Pancreas (tissue), 10 donors: Measurements from ENCODE around the gene CALN1. TPM values are rescaled to one million over a fixed set of nuclear protein-coding genes. Genes with fewer than 3 reads are reported as not detected.
"Not testable (repeated sequence)": the region's sequence is repeated elsewhere in the genome, so short reads cannot be mapped to it uniquely, and the experiment has no call there.

Experiments used
- ATAC-seq, 4 donors: fragments of 200-7000 bp; cut with Tn5 transposase; one replicate each; pipeline versions ENCODE4 v1.8.0 to v1.9.1; 2020; ENCODE audit warnings: mild to moderate bottlenecking in 4 of 4, moderate library complexity in 4 of 4
- DNase-seq, 6 donors: peaks; one replicate each; pipeline ENCODE4 v3.0.0-alpha.2; 2020
- FAIRE-seq: peaks from 2 replicates; lab custom pipeline; 2012; peaks lifted over from hg19 to GRCh38; lab: Jason Lieb, UNC
- H3K27ac ChIP-seq, 4 donors: fragments of 200-600 bp; sonication (generic); 1 replicate in 3 of 4; 2 replicates in 1 of 4; pipeline versions ENCODE4 v1.5.0 to v1.8.0; 2020
- H3K27me3 ChIP-seq, 4 donors: fragments of 200-600 bp; one replicate each; pipeline ENCODE4 v1.8.0; 2021
- H3K36me3 ChIP-seq, 3 donors: fragments of 200-600 bp; sonication (generic) in 1 of 3; one replicate each; pipeline versions ENCODE4 v1.5.0 to v1.8.0; 2020 to 2021
- H3K4me1 ChIP-seq, 3 donors: fragments of 200-600 bp; one replicate each; pipeline ENCODE4 v1.8.0; 2021
- H3K4me3 ChIP-seq, 4 donors: fragments of 200-600 bp; sonication (generic) in 2 of 4; one replicate each; pipeline versions ENCODE4 v1.5.0 to v1.8.0; 2020 to 2021
- H3K9me3 ChIP-seq, 4 donors: fragments of 200-600 bp; one replicate each; pipeline ENCODE4 v1.8.0; 2021
- WGBS, 2 donors: extraction: QIAGEN DNeasy Blood & Tissue Kit; methylation state at CpG; one replicate each; pipeline ENCODE4 v1.1.7; 2013; 5-methylcytosine and 5-hydroxymethylcytosine counted together
- intact Hi-C, 3 donors: fragments of 100-400 bp; cut with DNase I; formaldehyde crosslinking; loops; one replicate each; pipeline versions ENCODE4 v1.11.1 to v1.14.2; 2022
- polyA plus RNA-seq, 2 donors: library from polyadenylated mRNA; stranded (reverse); fragments of 200-250 nt; gene quantifications; one replicate each; pipeline ENCODE4 v1.2.3, GENCODE V29; 2013
- total RNA-seq, 6 donors: library from RNA; stranded (reverse); fragmentation: NEBNext Ultra II Directional in 4 of 6; extraction: Animal tissue kit (Norgen Biotek cat#: 25700) in 4 of 6; gene quantifications; one replicate each; pipeline versions ENCODE4 v1.2.1 to v1.2.4, GENCODE V29; 2021 to 2023
- TF ChIP-seq, protein P1 (sequence below), 4 donors: fragments of 200-600 bp; sonication (generic) in 3 of 4; IDR thresholded peaks; one replicate each; pipeline versions ENCODE4 v1.5.0 to v1.8.0; 2021; ENCODE audit warnings: antibody characterized with exemption in 4 of 4
- donor health status: healthy with polysubstance abuse.
- donor health status: DM: no; HTN: no; CAD: no; lungs with moderate emphysema.
- donor health status: DM: no; HTN: no; CAD: no.
- donor health status: control.
- donor health status: control.
- donor health status: Bipolar disorder and iron deficiency.
- donor health status: DM: yes; HTN: yes; CAD: no.
- donor health status: DM: no; HTN: no; CAD: no.
- donor health status: DM: no; HTN: no; CAD: no.
- donor health status: DM: yes; HTN: yes; CAD: no.

The CALN1 gene
- total and polyA plus RNA-seq, 8 donors, result 0.39 to 18.4 (median 1.5) TPM

DNA sequence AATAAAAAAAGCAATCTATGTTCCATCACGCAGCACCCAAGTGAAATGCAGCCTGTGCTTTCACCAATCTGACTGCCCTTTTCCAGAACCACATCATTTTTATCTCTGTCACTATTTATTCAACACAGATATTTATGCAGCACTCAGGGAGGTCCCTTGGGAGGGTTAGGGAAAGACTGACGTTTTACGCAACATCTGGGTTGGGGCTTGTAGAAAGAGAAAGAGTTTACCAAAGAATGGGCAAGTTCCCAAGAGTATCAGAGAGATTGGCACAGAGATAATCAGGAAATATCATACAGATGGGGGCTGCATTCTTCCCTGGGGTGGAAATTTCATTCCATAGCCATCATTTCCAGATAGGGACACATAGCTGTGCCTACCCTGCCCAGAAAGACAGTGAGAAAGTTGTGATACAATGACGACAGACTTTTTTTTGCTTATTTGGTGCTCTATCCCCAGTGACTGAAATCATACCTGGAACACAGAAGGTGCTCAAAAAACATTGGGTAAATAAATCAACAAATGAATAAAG lies 474.2 kb downstream of the CALN1 start:
- FAIRE-seq (no peak), ATAC-seq (no peak), DNase-seq (no peak)
- Histone ChIP-seq H3K4me3 (no peak overlapping the region), H3K9me3 (no peaks in the 10 kb centered on the region), H3K36me3 (no peaks in the 10 kb centered on the region), H3K27ac (no peak overlapping the region), H3K27me3 (no peaks in the 10 kb centered on the region), H3K4me1 (no peaks in the 10 kb centered on the region)
- TF ChIP-seq, protein P1, sequence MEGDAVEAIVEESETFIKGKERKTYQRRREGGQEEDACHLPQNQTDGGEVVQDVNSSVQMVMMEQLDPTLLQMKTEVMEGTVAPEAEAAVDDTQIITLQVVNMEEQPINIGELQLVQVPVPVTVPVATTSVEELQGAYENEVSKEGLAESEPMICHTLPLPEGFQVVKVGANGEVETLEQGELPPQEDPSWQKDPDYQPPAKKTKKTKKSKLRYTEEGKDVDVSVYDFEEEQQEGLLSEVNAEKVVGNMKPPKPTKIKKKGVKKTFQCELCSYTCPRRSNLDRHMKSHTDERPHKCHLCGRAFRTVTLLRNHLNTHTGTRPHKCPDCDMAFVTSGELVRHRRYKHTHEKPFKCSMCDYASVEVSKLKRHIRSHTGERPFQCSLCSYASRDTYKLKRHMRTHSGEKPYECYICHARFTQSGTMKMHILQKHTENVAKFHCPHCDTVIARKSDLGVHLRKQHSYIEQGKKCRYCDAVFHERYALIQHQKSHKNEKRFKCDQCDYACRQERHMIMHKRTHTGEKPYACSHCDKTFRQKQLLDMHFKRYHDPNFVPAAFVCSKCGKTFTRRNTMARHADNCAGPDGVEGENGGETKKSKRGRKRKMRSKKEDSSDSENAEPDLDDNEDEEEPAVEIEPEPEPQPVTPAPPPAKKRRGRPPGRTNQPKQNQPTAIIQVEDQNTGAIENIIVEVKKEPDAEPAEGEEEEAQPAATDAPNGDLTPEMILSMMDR (IDR thresholded peaks at IDR 0.05), result no peak
- 58 to 63% methylated on average over 4 of the region's 4 CpGs for WGBS, 2 donors
- intact Hi-C loops, result no loop called here

DNA sequence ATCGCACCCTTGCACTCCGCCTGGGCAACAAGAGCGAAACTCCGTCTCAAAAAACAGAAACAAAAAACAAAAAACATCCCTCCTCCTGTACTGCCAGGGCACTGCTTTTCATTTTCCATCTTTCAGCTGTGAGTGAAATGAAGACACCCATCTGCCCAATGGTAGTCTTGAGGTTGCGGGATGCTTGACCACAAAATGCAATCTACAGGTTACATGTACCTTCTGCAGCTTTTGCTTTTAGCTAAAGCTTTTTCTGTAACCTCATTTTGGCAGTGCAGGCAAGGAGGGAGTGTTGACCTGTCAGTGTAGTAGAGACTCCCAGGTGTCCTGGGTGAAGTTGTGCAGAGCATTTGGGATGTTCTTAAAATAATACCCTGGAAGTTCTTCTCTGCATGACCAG lies 476.5 kb downstream of the CALN1 start:
- DNase-seq (no peak), FAIRE-seq (no peak), ATAC-seq (no peak)
- Histone ChIP-seq H3K9me3 (no peaks in the 10 kb centered on the region), H3K27ac (no peak overlapping the region), H3K36me3 (no peaks in the 10 kb centered on the region), H3K4me3 (no peak overlapping the region), H3K4me1 (no peaks in the 10 kb centered on the region), H3K27me3 (no peaks in the 10 kb centered on the region)
- TF ChIP-seq, protein P1 (IDR thresholded peaks at IDR 0.05), result no peak
- intact Hi-C loops, result no loop called here
- 92 to 96% methylated on average over 5 of the region's 5 CpGs for WGBS, 2 donors

DNA sequence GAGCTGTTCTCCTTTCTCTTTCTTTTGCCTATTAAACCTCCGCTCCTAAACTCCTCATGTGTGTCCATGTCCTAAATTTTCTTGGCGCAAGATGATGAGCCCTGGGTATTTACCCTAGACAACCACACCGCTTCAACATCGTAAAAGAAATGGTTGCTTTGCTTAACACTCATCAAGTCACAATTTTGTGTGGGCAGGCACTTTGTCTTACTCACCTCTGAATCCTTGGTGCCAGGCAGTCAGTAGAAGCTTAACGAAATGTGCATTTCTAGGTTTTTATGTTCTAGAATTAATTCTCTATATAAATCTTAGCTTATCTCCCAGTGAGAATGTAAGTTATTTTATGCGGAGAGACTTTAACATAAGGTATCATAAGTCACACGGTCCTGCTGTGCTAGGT lies 478.7 kb downstream of the CALN1 start:
- no peaks in the 10 kb centered on the region for H3K4me1 ChIP-seq
- intact Hi-C loops, result no loop called here
- H3K4me3 ChIP-seq, result no peak overlapping the region
- no peaks in the 10 kb centered on the region for H3K36me3 ChIP-seq
- H3K9me3 ChIP-seq, result no peaks in the 10 kb centered on the region
- FAIRE-seq (no peak), DNase-seq (no peak), ATAC-seq (no peak)
- H3K27me3 ChIP-seq, result no peaks in the 10 kb centered on the region
- no peak overlapping the region for H3K27ac ChIP-seq
- TF ChIP-seq, protein P1 (IDR thresholded peaks at IDR 0.05), result no peak
- 77% methylated on average over 7 of the region's 7 CpGs for WGBS, 2 donors

DNA sequence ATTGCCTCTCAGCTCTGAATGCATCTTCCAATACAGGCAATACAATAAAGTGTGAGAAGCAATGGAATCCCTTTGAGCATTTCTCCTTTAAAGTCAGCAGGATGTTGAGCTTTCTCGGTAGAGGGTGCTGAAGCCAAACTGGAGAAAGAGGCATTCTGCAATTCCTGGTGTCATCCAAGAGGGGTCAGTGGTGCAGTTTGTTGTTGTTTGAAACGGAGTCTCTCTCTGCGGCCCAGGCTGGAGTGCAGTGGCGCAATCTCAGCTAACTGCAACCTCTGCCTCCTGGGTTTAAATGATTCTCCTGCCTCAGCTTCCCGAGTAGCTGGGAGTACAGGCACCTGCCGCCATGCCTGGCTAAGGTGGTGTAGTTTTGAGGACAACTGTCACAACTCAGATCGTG lies 486.5 kb downstream of the CALN1 start:
- TF ChIP-seq, protein P1 (IDR thresholded peaks at IDR 0.05), result no peak
- ATAC-seq, result no peak
- Histone ChIP-seq H3K27me3 (no peaks in the 10 kb centered on the region), H3K27ac (no peak overlapping the region), H3K4me3 (no peak overlapping the region), H3K36me3 (no peaks in the 10 kb centered on the region), H3K9me3 (no peaks in the 10 kb centered on the region), H3K4me1 (no peaks in the 10 kb centered on the region)
- no peak for DNase-seq
- intact Hi-C loops, result no loop called here
- WGBS, 2 donors, result 55 to 58% methylated on average over 7 of the region's 7 CpGs
- no peak for FAIRE-seq

DNA sequence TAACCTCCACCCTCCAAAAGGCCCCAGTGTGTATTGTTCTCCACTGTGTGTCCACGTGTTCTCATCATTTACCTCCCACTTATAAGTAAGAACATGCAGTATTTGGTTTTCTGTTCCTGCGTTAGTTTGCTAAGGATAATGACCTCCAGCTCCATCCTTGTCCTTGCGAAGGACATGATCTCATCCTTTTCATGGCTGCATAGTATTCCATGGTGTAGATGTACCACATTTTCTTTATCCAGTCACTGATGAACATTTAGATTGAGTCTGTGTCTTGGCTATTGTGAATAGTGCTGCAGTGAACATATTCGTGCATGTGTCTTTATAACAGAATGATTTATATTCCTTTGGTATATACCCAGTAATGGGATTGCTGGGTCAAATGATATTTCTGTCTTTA lies 497.9 kb downstream of the CALN1 start:
- WGBS, 2 donors, result 68 to 88% methylated on average over 4 of the region's 4 CpGs
- ATAC-seq, H3K27me3 ChIP-seq, H3K27ac ChIP-seq, H3K4me3 ChIP-seq, FAIRE-seq, DNase-seq, H3K4me1 ChIP-seq, H3K9me3 ChIP-seq, H3K36me3 ChIP-seq, intact Hi-C loops: not testable (repeated sequence)
